Globus pallidus (tissue), 1 donor: Measurements from ENCODE around the gene PRPF39.

Source experiments
- DNase-seq: peaks from one replicate; pipeline ENCODE4 v3.0.0-alpha.2; 2015; ENCODE audit warnings: low spot score

PRPF39 gene

GRCh38 chr14:45082420-45082819 lies 1.5 kb upstream of the PRPF39 start:
- DNase-seq = no peak

GRCh38 chr14:45083617-45083975 lies 320 bp upstream of the PRPF39 start:
- DNase-seq = no peak

- DNase-seq = peak; percentile 4
These were observed 1.0 kb downstream of the PRPF39 start for GRCh38 chr14:45084946-45085346.

DNA sequence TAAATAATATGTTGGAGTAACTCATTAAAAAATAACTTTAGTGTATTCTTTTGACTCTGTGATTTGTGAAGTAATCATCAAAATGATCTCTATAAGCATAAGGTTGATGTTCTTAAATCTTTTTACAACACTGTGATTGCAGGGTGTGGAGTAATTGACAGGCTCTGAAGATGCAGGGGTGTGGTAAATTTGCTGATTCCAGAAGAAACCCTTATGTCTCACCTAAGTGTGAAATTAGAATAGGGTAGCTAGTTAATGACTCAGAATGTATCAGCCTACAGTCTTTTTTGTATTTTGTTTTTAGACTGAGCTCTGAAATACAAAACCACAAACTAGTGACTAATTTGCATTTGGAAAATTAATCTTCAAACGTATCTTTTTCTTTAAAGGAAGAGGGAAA lies 5.9 kb downstream of the PRPF39 start:
- DNase-seq = no peak

- DNase-seq = no peak
These were observed 7.8 kb downstream of the PRPF39 start for GRCh38 chr14:45091710-45092109.

DNA sequence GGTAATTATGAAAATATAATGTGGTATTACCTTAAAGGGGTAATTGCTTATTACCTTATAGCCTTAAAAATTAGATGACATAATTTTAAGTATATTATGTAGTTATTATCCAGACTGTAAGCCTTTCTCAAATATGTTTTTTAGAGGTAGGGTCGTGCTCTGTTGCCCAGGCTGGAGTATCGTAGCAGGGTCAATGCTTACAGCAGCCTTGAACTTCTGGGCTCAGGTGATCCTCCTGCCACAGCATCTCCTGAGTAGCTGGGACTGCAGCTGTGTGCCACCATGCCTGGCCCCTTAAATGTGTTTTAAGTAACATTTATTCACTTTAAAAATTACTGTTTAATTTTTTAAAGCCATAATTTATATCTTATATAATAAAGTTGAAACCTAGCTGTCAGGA lies 10.4 kb downstream of the PRPF39 start:
- DNase-seq = no peak

DNA sequence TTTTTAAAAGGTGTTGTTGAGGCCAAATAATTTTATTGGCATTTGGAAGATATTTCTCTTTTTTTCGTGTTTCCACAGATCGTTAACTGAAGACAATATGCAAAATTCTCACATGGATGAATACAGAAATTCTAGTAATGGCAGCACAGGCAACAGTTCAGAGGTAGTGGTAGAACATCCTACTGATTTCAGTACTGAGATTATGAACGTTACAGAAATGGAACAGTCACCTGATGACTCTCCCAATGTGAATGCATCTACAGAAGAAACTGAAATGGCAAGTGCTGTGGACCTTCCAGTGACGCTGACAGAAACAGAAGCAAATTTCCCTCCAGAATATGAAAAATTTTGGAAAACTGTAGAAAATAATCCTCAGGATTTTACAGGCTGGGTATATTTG lies 11.2 kb downstream of the PRPF39 start:
- DNase-seq = no peak

DNA sequence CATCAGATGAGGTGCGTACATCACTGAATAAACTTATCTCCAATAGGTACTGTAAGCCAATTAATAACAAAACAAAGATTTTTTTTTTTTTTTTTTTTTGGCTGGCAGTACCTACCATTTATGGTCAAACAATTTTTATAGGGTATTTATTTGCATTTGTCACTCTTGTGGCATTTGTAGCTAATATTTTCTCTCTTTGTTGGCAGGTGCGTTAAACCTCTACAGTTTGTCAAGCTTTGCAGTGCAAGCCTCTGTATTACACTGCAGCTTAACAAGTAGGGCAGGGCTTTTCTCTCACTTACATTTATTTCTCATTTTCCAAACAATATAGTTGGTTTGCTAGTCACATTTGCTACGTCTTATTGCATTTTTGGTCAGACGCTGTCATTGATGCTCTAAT lies 12.3 kb downstream of the PRPF39 start:
- no peak for DNase-seq

DNA sequence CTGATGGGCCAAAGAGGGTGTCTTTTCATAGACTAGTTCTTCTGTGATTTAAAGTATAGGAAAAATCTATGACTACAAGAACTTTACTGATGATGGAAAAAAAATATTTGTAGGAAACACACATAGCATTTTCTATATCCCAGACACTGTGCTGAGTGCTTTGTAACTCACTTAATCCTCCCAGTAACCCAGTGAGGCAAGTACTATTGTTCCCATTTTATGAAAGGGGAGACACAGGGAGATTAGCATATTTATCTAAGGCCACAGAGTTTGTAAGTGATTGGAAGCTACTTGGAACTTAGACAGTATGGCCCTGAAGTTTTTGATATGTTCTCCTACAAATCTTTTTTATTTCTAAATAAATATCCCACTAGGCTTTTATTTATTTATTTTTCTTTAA lies 19.9 kb downstream of the PRPF39 start:
- DNase-seq = no peak

DNA sequence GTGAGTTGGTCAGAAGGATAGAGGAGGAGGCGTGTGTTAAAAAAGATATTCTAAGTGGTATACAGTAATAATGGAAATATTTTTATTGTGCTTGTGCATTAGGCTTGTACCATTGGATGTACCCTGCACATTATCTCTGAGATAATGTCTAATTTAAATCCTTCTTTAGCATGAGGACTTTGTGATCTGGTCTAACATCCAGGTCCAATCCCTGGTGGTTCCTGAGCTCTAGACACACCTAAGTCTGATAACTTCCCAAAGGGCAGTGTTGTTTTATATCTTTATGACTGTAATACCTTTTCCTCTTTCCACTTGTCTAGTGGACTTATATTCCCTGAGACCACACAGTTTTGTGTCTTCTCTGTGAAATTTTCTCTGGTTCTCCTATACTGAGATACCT lies 20.6 kb downstream of the PRPF39 start:
- no peak for DNase-seq

GRCh38 chr14:45112896-45113781 lies 29.2 kb downstream of the PRPF39 start:
- DNase-seq = no peak

DNA sequence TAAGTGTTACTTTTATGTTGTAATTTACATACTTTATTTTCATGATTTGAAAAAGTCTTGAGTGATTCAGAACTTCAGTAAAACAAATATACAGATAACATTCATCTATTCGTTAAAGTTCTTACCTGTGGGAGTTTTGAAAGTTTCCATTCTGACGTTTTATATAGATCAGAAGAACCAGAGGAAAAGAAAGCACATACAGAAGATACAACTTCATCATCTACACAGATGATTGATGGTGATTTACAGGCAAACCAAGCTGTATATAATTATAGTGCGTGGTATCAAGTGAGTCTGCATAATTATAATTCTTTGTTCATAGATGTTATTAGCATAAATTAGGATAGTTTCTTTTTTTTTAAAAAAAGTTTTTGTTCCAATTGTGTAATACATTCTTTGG lies 30.4 kb downstream of the PRPF39 start:
- DNase-seq = no peak

- DNase-seq = no peak
These were observed 34.7 kb downstream of the PRPF39 start for GRCh38 chr14:45118594-45118993.

DNA sequence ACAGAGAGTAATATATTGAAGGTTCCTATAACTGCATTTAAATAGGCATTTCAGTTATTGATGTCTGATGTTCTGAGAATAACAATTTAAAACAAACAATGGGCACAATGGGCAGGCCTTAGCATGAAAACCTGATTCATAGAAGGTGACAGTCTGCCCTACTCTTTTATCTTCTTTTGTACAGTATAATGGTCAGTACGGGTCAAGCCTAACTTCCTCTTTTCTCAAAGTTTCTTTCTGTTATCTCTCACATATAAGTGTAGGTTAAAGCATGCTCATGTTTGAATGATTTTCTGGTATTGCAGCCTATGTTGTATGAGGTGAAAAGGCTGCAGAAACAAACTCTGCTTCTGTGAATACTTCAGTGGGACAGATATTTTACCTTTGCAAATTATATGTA lies 36.2 kb downstream of the PRPF39 start:
- no peak for DNase-seq

DNA sequence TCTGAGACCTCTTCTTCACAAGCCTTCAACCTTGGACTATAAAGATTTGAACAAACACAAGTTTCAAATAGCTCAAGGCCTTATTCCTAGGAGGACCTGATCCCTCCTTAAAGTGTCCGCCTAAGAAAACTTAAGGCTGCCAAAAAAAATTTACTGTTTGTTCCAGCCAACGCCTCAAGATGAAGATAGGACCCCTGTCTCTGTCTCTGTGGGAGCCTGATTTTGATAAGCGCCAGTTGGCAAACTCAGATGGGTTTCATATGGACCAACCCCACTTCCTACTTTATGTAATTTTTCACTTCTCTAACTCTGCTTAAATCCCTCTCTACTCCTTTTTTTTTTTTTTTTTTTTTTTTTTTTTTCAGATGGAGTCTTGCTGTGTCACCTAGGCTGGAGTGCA lies 39.4 kb downstream of the PRPF39 start:
- DNase-seq = no peak

DNA sequence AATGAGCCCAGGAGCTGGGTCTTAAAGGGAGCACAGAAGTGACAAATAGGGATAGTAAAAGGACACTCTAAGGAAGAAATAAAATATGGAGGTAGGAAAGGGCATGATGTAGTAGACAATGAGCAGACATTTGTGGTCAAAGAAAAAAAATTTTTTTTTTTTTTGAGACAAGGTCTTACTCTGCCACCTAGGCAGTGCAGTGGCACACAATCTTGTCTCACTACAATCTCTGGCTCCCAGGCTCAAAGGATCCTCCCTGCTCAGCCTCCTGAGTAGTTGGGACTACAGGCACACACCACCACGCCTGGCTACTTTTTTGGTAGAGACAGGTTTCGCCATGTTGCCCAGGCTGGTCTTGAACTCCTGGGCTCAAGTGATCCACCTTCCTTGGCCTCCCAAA lies 41.8 kb downstream of the PRPF39 start:
- DNase-seq = no peak

- no peak for DNase-seq
These were observed 45.2 kb downstream of the PRPF39 start for GRCh38 chr14:45128963-45129629.

DNA sequence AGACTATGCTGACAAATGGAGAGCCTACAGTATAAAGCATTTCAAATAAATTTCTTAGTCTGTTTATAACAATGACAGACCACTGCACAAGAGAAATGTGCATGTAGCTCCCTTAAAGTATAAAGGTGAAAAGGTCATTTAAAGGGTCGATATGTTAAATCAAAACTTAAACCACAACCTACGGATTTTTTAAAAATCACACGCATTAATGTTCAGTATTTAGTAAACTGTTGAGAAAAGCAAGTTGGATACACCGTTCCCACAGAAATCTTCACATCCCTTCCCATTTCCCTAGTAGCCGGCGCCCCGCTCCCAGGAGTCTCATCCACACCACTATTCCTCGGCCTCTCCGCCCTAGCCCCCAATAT lies 49.8 kb downstream of the PRPF39 start:
- no peak for DNase-seq

DNA sequence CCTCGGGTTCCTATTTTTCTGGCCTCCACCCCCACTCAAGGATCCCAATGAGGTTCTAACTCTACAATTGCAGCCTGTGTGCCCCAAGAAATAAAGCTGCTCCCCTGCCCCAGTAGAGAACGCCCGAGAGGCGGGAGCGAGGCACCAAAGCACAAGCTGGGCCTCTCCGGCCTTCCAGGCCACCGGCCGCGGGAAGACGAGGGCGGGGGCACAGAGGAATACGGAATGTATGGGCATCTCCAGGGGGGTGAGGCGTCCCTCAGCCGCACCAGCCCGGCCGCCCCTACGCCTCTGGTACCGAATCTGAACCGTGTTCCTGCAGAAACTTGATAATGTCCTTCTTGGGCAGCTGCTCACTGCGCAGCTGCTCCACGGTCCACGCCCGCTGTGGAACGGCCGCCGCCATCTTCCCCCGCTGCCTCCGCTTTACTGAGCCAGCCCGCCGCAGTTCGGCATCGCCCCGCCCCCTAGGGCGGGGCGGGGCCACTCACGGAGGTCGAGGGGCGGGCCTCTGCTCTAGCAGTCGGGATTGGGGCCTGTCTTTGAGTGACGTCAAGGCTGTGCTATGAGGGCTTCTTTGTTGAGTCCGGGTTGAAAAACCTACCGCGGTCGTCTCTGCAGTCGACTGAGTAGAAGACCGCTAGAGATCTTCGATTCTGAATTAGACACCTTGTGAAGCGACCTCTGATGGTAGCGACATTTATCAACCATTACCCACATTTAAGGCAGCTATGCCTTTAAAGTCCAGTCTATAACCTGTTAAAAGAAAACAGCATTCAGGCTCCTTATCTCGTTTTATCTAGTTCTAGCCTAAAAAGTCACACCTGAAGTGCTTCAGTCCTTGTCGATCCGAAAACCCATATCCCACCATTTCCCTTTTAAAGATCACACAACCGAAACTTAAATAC lies 50.4 kb downstream of the PRPF39 start, which contains the start of gene FKBP3:
TSS of gene FKBP3 (minus strand) at position 431 of the 908 bp plus-strand sequence. CDS start at position 406, 25 bp downstream.
- DNase-seq = peak; percentile 100

- DNase-seq = peak; percentile 54
These were observed 51.2 kb downstream of the PRPF39 start for GRCh38 chr14:45135156-45135555.

GRCh38 chr14:45135659-45136395 lies 51.9 kb downstream of the PRPF39 start, which contains the start of gene FANCM:
Gene FANCM (plus strand): TSS chr14:45135930. CDS start chr14:45136032, 102 bp downstream.
- DNase-seq = peak; percentile 95

- no peak for DNase-seq
These were observed 52.5 kb downstream of the PRPF39 start for GRCh38 chr14:45136399-45136798.
